ENCODE measurements around the gene IZUMO4.

- TF ChIP-seq CTCF (conservative IDR thresholded peaks at IDR 0.05; ENCODE audit: low read depth, low read length): no peak
- no peak for TF ChIP-seq EZH2 (IDR thresholded peaks at IDR 0.05; ENCODE audit: borderline replicate concordance, low read depth, low read length, poor library complexity, severe bottlenecking)
These were observed 11.6 kb upstream of the IZUMO4 start for GRCh38 chr19:2084993-2085720.
